OCI-LY1 (cell line): ENCODE data around the gene DHPS.

Experiments
- EZH2 ChIP-seq: fragments of 200-600 bp; sonication (generic), shearing (Covaris generic); IDR thresholded peaks from 2 replicates; pipeline ENCODE4 v1.8.0; 2017; ENCODE audit warnings: borderline replicate concordance, mixed run types, mild to moderate bottlenecking, antibody characterized with exemption, low read length, moderate library complexity, mixed read lengths
- TF ChIP-seq, protein P1 (sequence below): fragments of 200-600 bp; sonication (generic), shearing (Covaris generic); IDR thresholded peaks from 2 replicates; pipeline ENCODE4 v1.5.1; 2017; ENCODE audit warnings: mild to moderate bottlenecking, antibody characterized with exemption, low read length, moderate library complexity, mixed read lengths

DNA sequence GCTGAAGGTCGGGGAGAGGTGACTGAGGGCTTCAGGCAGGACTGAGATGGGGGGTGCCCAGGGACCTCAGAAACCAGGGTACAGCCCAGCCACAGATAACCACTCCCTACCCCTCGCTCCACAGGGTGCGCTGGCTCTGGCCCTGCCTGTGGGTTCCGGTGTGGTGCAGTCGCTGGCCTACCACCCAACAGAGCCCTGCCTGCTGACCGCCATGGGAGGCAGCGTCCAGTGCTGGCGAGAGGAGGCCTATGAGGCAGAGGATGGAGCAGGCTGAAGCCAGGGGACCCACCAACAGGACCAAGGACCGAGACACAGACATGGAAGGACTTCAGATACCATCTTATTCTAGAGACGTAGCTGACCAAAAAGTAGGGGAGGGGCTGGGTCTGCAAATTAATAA is 6.3 kb downstream of the DHPS start:
- TF ChIP-seq, protein P1, sequence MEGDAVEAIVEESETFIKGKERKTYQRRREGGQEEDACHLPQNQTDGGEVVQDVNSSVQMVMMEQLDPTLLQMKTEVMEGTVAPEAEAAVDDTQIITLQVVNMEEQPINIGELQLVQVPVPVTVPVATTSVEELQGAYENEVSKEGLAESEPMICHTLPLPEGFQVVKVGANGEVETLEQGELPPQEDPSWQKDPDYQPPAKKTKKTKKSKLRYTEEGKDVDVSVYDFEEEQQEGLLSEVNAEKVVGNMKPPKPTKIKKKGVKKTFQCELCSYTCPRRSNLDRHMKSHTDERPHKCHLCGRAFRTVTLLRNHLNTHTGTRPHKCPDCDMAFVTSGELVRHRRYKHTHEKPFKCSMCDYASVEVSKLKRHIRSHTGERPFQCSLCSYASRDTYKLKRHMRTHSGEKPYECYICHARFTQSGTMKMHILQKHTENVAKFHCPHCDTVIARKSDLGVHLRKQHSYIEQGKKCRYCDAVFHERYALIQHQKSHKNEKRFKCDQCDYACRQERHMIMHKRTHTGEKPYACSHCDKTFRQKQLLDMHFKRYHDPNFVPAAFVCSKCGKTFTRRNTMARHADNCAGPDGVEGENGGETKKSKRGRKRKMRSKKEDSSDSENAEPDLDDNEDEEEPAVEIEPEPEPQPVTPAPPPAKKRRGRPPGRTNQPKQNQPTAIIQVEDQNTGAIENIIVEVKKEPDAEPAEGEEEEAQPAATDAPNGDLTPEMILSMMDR = no peak
- TF ChIP-seq EZH2 = no peak
